K562 (cell line): Measurements from ENCODE around the gene WIPF1. TPM values are rescaled to one million over a fixed set of nuclear protein-coding genes. Genes with fewer than 3 reads are reported as not detected.

Source experiments
- CSDE1 ChIP-seq, 2 experiments: fragments of 450-650 bp; IDR thresholded peaks; 2 replicates each; pipeline ENCODE4 v1.6.1; 2016; ENCODE audit warnings: mild to moderate bottlenecking in 1 of 2
- ESRRB ChIP-seq: fragments of 250-450 bp; sonication (Bioruptor Pico); IDR thresholded peaks from 2 replicates; pipeline ENCODE4 v1.5.0; 2020; ENCODE audit warnings: mild to moderate bottlenecking, moderate library complexity, borderline replicate concordance
- FOXJ3 ChIP-seq: sonication (generic); formaldehyde crosslinking; IDR thresholded peaks from 2 replicates; pipeline ENCODE4 v1.4.0; 2020; ENCODE audit warnings: mild to moderate bottlenecking, missing genetic modification reagents
- L3MBTL2 ChIP-seq: fragments of 450-650 bp; IDR thresholded peaks from 2 replicates; pipeline ENCODE4 v1.6.1; 2016; ENCODE audit warnings: mild to moderate bottlenecking, moderate library complexity
- POLR2B ChIP-seq: fragments of 450-650 bp; IDR thresholded peaks from 2 replicates; pipeline ENCODE4 v1.6.1; 2018; ENCODE audit warnings: low read depth; ENCODE audit not compliant: partially characterized antibody
- RBBP5 ChIP-seq: fragments of 200-600 bp; sonication (generic); IDR thresholded peaks from 2 replicates; pipeline ENCODE4 v1.6.1; 2012; ENCODE audit warnings: borderline replicate concordance, mild to moderate bottlenecking, low read length, control low read depth, inconsistent platforms; ENCODE audit not compliant: insufficient read depth, poor library complexity, severe bottlenecking
- RFX7 ChIP-seq: fragments of 250-450 bp; sonication (Bioruptor Pico); IDR thresholded peaks from 2 replicates; pipeline ENCODE4 v1.5.1; 2021; ENCODE audit warnings: mild to moderate bottlenecking
- SAFB2 ChIP-seq: fragments of 200-400 bp; formaldehyde crosslinking; IDR thresholded peaks from 2 replicates; pipeline ENCODE4 v1.6.1; 2018; ENCODE audit warnings: borderline replicate concordance, low read length, low read depth, moderate library complexity; ENCODE audit not compliant: severe bottlenecking
- SMAD4 ChIP-seq: fragments of 250-450 bp; sonication (Bioruptor Pico); conservative IDR thresholded peaks from 2 replicates; pipeline ENCODE4 v1.8.0; 2021; ENCODE audit warnings: inconsistent platforms, mild to moderate bottlenecking, moderate library complexity
- SP1 ChIP-seq: sonication (generic); formaldehyde crosslinking; IDR thresholded peaks from 2 replicates; pipeline ENCODE4 v1.8.1; 2022; ENCODE audit warnings: mild to moderate bottlenecking, missing genetic modification reagents
- ZNF384 ChIP-seq: IDR thresholded peaks from 2 replicates; pipeline ENCODE4 v1.6.1; 2012; ENCODE audit warnings: low read depth, low read length, improper control_type of control experiment
- ZNF766 ChIP-seq: fragments of 200-800 bp; sonication (Bioruptor generic); conservative IDR thresholded peaks from 2 replicates; pipeline ENCODE4 v1.6.1; 2016; ENCODE audit warnings: missing genetic modification characterization, missing compliant biosample characterization
- polyA plus RNA-seq, 8 experiments: library from polyadenylated mRNA; depleted of rRNA in 4 of 8; stranded (reverse) in 5 of 8; unstranded in 3 of 8; fragments of >200 nt; fragmentation: Nextera tagmentation in 2 of 8; fragmentation: Illumina TruSeq in 1 of 8; extraction: Ambion mirVana in 2 of 8; extraction: Trizol in 1 of 8; gene quantifications; 2 replicates each; pipeline versions ENCODE4 v1.2.1 to v1.2.3, GENCODE V29; 2011 to 2014; ENCODE audit warnings: inconsistent platforms in 1 of 8, missing spikeins in 1 of 8
- total RNA-seq, 7 experiments: library from RNA; depleted of rRNA in 6 of 7; stranded (reverse); fragments of >200 nt in 6 of 7; fragmentation: Illumina TruSeq in 2 of 7; extraction: Trizol in 2 of 7; gene quantifications; 2 replicates each; pipeline versions ENCODE4 v1.2.1 to v1.2.3, GENCODE V29; 2011 to 2021; ENCODE audit warnings: low replicate concordance in 1 of 7
- TF ChIP-seq, protein P1 (sequence below), 2 experiments: fragments of 450-650 bp; formaldehyde crosslinking in 1 of 2; IDR thresholded peaks; 2 replicates each; pipeline versions ENCODE4 v1.4.0 to v1.6.1; 2014 to 2020; ENCODE audit warnings: mild to moderate bottlenecking in 2 of 2, borderline replicate concordance in 1 of 2, low read depth in 1 of 2
- TF ChIP-seq, protein P2 (sequence below), 2 experiments: fragments of 200-800 bp in 1 of 2; sonication (Bioruptor generic) in 1 of 2; sonication (generic) in 1 of 2; formaldehyde crosslinking in 1 of 2; IDR thresholded peaks in 1 of 2; conservative IDR thresholded peaks in 1 of 2; 2 replicates each; pipeline versions ENCODE4 v1.5.0 to v1.6.1; 2016 to 2020; ENCODE audit warnings: missing compliant biosample characterization in 1 of 2, missing genetic modification characterization in 1 of 2, missing genetic modification reagents in 1 of 2
- TF ChIP-seq, protein P3 (sequence below): sonication (generic); formaldehyde crosslinking; IDR thresholded peaks from 2 replicates; pipeline ENCODE4 v1.8.0; 2022; ENCODE audit warnings: mild to moderate bottlenecking, low read depth, missing genetic modification reagents

The WIPF1 gene
- total and polyA plus RNA-seq, 9 of the 15 experiments (the other 6 are each of a cell fraction or from before 2014, with no cell fraction given) = 0.54 to 4.9 (median 2.4) TPM

DNA sequence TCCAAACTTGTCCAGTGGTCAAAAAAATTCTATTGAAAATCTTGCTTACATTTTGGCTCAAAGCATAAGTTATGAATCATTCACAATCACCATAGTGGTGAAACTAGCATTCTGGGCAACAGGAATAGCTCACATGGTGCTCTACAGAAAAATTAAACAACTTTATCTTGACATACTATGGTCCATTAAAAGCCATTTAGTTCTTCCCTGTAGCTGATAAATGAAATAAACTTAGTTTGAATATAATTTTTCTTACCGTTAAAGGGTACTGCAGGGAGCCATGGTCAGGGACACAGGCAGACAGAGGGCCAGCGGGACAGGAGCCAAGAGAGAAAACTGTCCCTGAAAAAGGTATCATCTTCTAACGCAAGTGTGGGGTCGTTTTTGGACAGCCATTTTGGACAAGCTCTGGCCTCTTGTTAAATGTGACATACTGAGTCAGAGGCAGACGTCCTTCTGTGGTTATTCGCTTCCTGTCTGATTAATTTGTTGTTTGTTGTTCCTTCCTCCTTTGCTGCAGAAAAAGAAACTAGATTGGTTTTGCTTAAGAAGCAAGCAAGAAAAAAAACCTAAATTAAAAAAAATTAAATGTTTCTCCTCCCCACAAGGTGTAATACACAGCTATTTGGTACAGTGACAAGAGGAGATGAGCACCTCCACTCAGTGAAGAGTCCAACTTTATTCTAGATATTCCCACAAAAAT lies at the start of gene WIPF1 (continued):
- TF ChIP-seq, protein P1, sequence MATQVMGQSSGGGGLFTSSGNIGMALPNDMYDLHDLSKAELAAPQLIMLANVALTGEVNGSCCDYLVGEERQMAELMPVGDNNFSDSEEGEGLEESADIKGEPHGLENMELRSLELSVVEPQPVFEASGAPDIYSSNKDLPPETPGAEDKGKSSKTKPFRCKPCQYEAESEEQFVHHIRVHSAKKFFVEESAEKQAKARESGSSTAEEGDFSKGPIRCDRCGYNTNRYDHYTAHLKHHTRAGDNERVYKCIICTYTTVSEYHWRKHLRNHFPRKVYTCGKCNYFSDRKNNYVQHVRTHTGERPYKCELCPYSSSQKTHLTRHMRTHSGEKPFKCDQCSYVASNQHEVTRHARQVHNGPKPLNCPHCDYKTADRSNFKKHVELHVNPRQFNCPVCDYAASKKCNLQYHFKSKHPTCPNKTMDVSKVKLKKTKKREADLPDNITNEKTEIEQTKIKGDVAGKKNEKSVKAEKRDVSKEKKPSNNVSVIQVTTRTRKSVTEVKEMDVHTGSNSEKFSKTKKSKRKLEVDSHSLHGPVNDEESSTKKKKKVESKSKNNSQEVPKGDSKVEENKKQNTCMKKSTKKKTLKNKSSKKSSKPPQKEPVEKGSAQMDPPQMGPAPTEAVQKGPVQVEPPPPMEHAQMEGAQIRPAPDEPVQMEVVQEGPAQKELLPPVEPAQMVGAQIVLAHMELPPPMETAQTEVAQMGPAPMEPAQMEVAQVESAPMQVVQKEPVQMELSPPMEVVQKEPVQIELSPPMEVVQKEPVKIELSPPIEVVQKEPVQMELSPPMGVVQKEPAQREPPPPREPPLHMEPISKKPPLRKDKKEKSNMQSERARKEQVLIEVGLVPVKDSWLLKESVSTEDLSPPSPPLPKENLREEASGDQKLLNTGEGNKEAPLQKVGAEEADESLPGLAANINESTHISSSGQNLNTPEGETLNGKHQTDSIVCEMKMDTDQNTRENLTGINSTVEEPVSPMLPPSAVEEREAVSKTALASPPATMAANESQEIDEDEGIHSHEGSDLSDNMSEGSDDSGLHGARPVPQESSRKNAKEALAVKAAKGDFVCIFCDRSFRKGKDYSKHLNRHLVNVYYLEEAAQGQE (IDR thresholded peaks at IDR 0.05; ENCODE audit: borderline replicate concordance) = no peak
- TF ChIP-seq, protein P1 (CRISPR knock-in tag; IDR thresholded peaks at IDR 0.05; ENCODE audit: low read depth) = no peak
- TF ChIP-seq POLR2B (no peak), ESRRB (CRISPR knock-in tag) (no peak), SMAD4 (CRISPR knock-in tag) (no peak), FOXJ3 (CRISPR knock-in tag) (no peak), ZNF384 (no peak), ZNF766 (CRISPR knock-in tag) (no peak), SAFB2 (no peak), SP1 (CRISPR knock-in tag) (no peak), L3MBTL2 (no peak), CSDE1 (IDR thresholded peaks at IDR 0.05) (no peak), RBBP5 (no peak), RFX7 (CRISPR knock-in tag) (no peak)
- TF ChIP-seq, protein P2, sequence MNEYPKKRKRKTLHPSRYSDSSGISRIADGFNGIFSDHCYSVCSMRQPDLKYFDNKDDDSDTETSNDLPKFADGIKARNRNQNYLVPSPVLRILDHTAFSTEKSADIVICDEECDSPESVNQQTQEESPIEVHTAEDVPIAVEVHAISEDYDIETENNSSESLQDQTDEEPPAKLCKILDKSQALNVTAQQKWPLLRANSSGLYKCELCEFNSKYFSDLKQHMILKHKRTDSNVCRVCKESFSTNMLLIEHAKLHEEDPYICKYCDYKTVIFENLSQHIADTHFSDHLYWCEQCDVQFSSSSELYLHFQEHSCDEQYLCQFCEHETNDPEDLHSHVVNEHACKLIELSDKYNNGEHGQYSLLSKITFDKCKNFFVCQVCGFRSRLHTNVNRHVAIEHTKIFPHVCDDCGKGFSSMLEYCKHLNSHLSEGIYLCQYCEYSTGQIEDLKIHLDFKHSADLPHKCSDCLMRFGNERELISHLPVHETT (CRISPR knock-in tag; conservative IDR thresholded peaks at IDR 0.05 in 1 of 2, IDR thresholded peaks at IDR 0.05 in 1 of 2) = peak in 1 of 2 experiments; percentile 70; a peak in 1 of 4 replicates
- TF ChIP-seq, protein P3, sequence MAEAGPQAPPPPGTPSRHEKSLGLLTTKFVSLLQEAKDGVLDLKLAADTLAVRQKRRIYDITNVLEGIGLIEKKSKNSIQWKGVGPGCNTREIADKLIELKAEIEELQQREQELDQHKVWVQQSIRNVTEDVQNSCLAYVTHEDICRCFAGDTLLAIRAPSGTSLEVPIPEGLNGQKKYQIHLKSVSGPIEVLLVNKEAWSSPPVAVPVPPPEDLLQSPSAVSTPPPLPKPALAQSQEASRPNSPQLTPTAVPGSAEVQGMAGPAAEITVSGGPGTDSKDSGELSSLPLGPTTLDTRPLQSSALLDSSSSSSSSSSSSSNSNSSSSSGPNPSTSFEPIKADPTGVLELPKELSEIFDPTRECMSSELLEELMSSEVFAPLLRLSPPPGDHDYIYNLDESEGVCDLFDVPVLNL (CRISPR knock-in tag) = no peak
